Eye (tissue), 1 donor: ENCODE measurements around the gene LINC01488.

Source experiments
- DNase-seq: peaks from one replicate; pipeline ENCODE4 v3.0.0-alpha.2; 2015

Gene LINC01488

DNA sequence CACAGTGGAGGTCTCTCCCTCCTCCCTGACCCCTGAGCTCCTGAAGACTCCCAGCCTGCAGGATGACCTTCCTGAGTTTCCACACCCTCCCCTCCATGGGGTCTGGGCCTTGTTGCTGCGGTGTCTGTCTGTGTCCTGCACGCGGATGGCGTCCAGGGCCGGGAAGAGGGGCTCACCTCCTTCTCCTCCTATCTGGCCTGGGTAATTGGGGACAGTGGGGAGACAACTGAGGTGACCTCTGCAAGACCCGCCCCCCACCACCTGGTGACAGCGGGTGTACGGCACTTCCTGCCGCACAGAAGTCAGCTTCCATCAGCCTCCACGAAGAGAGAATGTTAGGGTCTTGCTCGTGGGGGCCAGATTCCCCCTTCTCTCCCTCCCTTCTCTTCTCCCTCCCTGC lies 31.7 kb downstream of the LINC01488 start:
- no peak for DNase-seq

DNA sequence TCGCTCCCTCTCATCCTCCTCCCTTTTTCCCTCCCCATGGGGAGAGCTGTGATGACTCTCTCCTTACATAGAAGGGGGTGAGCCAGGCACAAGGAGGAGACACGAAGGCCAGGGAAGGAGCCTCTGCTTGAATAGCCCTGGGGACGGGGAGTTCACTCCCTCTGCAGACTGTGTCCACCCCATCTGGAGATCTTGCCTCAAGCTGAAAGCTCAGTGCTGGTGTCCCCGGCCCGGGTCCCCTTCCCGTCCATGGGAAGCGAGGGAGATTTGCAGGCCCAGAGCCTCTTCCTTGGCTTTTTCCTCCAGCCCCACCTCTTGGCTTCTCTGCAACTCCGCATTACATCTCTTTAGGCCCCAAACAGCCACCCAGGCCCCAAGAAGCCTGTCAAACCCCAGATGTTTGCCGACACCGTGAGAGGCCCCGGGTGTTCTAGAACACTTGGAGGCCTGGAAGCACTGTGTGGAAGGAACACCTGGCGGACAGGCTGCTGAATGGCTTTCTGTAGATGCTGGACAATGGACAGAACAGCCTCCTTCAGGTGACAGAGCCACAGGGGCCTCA lies 32.3 kb downstream of the LINC01488 start:
- DNase-seq: no peak

DNA sequence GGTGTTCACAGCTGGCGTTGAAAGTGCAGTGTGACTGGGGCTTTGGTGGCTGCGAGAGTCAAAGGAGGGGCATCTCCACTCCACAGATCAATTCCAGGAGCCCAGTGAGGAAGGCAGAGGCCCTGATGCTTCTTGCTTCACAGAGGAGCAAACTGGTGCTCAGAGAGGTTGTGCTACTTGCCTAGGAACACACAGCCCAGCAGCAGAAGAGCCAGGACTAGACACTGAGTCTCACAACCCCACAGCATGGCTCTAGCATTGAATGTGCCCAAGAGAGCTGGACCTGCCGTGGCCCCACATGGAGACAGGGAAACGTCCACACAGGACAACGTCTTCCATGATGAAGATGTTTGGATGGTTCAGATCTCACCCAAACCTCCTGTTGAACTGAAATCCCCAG lies 33.3 kb downstream of the LINC01488 start:
- DNase-seq: no peak

DNA sequence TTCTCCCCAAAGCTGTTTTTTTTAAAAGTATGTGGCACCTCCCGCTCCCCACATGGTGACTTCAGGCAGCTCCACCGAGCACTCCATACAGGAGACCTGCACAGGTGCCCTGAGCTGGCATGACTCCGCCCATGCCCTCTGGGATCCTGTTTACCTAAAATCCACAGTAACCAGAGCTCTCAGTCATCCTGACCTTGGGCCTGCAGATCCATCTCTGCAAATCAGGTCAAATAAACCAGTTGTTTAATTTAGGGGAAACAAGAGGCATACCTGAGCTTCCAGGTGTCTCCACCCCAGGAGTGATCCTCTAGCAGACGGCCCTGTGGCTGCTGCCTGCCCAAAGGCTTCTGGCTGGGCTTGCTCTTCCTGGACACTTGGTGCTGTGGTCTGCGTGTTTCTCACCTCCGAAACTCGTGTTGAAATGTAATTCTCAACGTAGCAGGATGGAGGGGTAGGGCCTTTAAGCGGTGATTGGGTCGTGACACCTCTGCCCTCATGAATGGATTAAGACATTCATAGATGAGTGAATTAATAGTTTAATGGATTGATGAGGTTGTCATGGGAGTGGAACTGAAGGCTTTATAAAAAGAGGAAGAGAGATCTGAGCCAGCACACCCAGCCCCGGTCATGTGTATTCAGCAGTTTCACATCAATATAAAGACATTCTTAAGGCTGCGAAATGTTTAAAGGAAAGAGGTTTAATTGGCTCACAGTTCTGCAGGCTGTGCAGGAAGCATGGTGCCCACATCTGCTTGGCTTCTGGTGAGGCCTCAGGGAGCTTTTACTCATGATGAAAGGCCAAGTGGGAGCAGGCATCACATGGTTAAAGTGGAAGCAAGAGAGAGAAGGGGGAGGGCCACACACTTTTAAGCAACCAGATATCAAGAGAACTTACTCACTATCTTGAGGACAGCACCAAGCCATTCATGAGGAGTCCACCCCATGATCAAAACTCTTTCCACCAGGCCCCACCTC lies 34.1 kb downstream of the LINC01488 start:
- DNase-seq: no peak

DNA sequence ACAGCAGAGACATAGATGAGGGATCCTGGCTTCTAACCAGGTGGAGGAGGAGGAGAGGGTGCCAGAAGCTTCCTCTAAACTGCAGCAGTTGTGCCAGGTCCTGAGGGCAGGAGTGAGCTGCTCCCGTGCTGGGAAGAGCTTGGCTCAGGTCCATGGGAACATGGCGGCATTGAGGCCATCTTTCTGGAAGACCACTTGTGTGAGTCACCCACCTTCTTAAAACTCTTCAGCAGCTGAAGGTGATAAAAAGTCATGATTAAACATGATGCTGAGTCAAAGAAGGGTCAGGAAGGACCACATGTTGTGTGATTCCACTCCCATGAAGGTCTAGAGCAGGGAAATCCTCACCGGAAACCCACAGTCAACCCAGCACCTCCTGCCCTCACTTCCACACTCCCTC lies 35.1 kb downstream of the LINC01488 start:
- no peak for DNase-seq

DNA sequence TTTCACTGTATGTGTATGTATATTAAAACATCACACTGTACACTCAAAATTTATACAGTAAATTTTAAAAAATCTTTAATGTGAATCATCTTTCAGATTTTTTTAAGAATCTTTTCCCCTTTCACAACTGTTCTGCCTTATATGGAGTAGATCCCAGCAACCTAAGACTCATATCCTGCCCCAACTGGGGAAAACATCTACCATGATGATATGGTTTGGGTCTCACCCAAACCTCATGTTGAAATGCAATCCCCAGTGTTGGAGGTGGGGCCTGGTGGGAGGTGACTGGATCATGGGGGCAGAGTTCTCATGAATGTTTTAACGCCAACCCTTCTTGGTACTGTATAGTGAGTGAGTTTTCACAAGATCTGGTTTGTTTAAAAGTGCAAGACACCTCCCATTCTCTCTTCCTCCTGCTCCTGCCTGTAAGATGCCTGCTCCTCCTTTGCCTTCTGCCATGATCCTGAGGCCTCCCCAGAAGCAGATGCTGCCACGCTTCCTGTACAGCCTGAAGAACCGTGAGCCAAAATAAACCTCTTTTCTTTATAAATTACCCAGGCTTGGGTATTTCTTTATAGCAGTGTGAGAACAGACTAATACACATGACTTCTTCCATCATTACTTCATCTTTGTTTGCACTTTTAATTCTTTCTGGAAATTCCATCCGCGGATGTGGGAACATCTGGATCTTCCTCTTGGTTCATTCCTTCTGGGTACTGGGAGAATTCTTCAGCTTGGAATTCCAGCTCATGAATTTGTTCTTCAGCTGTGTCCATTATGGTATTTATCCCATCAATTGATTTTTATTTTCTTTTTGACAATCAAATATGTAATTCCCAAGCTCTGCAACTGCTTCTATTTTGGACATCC lies 36.9 kb downstream of the LINC01488 start:
- no peak for DNase-seq

DNA sequence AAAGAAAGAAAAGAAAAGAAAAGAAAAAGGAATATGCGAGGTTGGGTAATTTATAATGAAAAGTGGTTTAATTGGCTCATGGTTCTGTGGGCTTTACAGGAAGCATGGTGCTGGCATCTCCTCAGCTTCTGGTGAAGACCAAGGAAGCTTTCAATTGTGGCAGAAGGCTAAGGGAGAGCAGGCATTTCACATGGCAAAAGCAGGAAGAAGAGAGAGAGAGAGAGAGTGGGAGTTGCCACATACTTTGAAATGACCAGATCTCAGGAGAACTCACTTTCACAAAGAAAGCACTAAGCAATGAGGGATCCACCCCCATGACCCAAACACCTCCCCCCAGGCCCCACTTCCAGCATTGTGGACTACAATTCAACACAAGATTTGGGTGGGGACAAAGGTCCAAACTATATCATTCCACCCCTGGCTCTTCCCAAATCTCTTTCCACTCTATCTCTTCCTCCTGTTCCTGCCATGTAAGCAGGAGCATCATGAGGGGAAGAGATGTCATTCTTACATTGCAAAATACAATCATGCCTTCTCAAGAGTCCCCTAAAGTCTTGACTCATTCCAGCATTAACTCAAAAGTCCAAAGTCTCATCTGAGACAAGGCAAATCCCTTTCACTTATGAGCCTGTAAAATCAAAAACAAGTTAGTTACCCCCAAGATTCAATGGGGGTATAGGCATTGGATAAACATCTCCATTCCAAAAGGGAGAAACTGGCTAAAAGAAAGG lies 38.9 kb downstream of the LINC01488 start:
- no peak for DNase-seq

DNA sequence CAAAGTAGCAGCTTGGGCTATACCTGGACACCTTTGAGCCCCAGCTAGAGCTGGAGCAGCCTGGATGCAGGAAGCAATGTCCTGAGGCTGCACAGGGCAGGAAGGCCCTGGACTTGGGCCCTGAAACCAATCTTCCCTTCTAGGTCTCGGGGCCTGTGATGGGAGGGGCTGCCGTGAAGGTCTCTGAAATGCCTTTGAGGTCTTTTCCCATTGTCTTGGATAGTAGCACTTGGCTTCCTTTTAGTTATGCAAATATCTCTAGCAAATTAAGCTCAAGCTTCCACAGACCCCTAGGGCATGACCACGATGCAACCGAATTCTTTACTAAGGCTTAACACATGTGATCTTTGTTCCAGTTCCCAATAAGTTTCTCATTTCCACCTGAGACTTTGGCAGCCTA lies 40.0 kb downstream of the LINC01488 start:
- no peak for DNase-seq

DNA sequence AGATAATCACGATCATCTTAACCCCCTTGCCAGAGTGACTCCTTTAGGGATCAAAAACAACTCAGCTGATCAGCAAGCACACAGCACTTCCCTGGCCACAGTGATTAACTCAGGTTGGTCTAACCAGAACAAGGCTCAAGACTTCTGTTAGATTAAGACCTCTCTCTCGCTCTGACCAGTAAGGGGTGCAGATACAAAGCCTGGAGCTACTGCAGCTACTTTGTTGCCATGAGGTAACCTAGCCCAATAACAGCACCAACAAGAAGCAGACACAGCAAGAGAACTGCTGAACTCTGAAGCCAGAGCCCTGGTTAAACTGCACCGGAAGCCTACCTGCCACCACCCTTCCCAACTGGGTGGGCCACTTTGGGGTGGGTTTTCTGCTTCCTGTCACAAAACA lies 42.0 kb downstream of the LINC01488 start:
- DNase-seq: no peak

DNA sequence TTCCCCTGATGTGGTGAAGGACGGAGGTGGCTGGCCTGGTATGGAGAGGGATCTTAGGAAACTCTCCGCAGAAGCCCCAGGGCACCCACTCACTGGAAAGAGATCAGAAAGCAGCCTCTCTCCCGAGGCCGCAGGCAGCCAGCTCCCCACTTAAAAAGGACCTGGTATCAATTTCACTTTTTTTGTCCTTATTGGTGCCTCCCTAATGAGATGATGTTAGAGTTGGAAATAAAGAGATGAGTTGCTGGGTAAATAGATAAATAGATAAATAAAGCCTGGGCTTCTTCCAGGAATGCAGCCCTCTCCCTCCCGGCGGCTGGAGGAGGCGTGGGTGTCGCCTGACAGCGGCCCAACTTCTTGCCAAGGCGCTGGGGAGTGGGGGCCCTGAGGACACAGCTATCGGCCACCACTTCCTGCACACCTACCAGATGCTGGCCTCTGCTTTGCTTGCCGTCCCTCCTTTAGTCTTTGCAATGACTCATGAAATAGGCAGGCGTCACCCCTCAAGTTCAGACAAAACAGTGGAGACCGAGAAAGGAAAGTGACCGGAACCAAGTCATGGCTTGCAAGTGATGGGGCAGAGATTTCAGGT lies 42.9 kb downstream of the LINC01488 start:
- peak; percentile 21 for DNase-seq

DNA sequence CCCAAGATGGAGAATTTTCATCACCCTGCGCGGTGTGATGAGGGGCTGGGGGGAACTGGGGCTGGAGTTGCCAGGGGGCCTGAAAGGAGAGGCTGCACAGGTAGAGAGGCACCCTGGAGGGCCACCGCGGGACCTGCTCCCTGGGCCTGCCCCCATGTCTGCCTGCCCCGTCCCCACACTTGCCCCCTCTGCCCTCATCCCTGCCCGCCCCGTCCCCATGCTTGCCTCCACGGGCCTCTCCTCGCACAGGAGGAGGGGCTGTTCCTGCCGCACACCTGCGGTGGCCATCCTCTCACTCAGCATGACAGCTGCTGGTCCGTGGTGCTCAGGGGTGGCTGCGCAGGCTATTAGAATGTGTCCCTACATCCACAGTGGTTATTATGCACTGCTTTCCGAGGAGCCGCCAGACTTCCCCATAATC lies 43.5 kb downstream of the LINC01488 start:
- no peak for DNase-seq

DNA sequence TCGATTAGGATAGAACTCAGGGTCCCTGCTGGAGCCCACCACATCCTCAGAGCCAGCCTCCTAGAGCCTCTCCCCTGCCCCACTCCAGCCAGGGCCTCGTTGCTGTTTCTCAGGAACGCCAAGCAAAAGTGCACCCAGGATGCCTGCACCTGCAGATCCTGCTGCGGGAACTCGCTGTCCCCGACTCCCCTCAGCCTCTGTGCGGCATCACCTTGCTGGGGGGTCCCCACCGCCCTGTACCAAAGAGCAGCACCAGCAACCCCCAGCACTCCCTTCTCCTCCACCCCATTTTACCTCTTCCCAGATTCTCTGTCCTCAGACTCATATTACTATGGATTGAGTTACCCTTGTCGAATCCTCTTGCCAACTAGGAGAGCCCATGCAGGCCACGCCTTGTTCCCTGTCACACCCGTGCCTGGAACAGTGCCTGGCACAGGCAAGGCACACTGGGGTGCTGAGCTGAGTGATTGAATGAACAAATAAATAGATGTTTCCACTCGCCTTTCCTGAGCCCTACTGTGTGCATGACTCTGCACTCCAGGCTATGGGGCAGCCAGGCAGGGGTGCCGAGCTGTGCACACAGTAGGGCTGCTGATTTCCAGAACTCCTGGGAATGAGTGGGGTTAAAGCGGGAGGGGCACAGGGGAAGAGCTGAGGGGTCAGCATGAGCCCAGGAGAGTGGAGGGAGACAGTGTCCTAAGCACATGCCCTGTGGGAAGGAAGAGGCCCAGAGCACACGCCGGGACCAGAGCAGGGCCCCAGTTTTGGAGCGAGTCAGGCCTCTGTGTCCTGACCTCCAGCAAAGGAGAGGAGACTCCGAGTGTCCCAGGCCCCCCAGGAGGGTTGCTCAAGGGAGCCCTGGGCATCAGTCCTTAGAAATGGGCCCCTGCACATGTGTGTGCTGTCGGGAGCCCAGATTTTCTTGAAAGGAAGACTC lies 44.3 kb downstream of the LINC01488 start:
- DNase-seq: no peak

DNA sequence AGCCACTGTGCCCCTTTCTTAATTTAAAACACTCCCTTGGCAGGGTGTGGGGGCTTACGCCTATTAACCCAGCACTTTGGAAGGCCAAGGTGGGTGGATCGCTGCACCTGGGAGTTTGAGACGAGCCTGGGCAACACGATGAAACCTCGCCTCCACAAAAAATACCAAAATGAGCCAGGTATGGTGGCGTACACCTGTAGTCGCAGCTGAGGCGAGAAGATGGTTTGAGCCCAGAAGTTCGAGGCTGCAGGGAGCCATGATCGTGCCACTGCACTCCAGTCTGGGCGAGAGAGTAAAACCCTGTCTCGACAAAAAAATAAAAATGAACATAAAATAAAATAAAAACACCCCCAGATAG lies 45.0 kb downstream of the LINC01488 start:
- DNase-seq: no peak

DNA sequence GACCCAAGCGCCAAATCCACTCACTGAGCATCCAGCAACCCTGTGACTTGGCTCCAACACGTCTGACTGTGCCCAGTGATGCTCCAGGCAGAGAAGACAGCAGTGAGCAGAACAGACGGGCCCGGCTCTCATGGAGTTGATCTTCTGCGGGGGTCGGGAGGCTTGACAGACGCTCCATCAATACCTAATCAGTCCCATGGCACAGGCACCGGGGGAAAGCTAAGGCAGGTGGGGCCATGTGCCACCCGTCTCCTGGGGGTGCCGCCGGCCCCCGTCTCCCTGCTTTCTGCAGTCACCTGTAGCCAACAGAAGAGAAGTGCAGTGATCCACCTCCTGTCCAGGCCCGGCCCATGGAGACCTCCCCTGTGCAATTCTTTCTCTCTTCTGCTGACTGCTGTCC lies 47.5 kb downstream of the LINC01488 start:
- no peak for DNase-seq

DNA sequence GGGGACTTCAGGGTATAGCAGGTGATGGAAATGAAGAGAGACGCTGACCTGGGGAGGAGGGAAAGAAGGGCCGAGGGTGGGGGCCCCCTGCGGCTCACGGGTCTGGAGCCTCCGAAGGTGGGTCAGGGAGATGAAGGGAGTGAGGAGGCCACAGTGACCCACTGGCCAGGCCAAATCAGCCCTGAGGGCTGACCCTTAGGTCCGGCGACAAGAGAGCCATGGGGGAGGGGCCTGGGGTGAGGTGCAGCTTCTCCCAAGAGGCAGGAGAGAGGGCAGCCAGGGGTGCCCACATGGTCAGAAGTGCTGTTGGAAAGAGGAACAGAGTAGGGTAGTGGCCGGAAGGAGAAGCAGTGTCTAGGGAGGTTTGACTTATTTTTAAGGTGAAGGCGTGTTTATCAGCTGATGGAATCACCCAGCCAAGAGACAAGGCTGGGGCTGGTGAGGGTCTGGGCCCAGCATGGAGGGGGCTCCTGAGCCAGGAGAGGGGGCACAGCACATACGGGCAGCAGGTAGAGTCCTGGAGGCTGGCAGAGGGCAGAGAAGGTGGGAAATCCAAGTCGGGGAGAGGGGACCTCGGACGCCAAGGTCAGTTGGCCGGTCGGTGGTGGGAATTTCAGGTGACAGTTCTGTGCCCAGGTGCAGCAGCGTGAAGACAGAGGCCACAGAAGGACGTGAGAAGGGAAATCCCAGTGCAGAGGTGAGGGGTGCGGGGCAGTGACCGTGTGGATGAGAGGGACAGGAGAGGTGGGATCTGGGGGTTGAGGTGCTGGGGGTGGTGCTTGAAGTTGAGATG lies 49.0 kb downstream of the LINC01488 start:
- DNase-seq: no peak

DNA sequence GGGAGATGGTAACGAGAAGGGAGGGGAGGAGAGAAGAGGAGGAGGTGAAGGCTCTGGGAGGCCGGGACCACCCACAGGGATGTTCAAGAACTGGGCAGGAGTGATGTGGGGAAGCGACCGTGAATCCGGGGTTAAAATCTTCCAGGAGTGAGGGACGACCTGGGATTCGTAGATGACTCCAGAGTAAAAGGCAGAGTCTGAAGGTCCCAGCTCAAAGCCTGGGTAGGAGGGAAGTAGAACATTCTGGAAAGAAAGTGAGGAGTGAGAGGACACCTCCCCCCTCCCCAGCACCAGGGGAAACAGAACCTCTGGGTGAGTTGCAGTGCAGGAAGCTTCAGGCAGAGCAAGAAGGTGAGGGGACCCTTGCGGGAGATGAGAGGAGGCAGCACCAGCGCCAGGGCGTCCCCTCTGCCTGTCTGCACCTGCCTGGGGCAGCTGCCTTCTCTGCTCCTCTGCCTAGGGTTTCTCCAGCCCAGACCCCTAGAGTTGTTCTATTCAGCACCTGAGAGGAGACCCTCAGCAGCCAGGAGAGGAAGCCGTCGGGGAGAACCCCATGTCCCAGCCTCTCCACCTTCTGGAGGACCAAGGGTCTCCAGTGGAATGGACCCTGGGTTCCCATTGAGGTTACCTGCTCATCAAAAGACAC lies 49.7 kb downstream of the LINC01488 start:
- DNase-seq: no peak

DNA sequence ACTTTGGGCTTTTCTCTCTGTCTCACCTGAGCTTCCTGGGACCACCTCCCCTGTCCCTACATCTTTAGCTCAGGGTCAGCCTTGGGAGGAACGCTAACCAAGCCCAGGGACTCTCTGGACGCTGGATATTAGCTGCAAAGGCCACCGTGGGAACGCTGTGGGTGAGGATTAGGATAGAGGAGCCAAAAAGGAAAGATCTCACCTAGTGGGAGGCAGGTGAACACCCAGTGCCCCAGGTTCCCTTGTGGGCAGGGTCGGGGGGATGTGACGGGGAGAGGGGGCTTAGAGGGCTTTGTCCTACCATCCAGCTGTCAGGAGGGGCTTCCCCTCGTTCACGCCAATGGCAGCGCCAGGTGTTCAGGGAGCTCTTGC lies 50.2 kb downstream of the LINC01488 start:
- DNase-seq: no peak

DNA sequence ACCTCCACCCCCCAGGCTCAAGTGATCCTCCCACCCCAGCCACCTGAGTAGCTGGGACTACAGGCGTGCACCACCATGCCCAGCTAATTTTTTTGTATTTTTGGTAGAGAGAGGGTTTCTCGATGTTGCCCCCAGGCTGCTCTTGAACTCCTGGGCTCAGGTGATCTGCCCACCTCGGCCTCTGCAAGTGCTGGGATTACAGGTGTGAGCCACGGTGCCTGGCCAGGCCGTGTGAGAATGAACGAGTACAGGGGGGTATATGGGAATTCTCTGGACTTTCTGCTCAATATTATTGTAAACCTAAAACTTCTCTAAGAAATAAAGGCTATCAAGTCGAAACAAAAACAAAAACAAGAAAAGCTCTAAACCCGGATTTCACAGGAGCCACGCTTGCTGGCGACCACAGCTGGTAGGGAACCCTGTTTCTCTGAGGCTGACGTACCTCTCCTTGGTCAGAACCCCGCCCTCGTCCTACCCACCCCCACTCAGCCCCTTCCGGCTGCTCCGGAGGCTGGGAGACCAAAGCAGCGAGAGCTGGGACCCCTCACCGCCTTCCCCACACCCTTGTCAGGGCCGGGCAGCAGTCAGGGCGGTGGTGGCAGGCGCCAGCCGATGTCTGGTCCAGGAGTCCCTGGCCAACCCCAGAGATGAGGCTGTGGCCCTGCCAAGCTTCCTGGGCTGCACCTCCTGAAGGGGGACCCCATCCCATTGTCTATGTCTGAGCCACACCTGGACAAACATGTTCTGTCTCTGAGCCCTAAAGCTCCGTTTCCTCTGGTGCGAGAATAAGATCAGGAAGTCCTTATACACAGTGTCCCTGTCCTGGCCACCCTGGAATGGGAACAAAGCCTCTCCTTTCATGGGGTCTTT lies 52.1 kb downstream of the LINC01488 start:
- DNase-seq: no peak

DNA sequence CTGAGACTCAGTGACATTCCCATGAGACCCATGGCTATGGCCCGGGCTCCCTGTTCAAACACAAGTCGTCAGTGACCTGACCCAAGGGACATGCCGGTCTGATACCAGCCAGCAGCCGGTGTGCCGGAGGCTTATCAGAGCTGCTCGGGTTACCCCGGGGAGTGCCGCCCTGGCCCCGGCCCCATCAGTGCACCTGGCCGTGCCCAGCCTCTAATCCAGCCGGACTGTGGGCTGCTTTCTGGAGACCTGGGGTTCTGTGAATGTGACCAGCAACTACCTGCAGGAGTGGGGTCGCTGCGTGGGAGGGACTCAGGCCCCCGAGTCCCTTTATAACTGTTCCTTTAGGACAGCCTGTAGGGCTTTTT lies 52.7 kb downstream of the LINC01488 start:
- DNase-seq: no peak
